Gastrocnemius medialis (tissue), 4 donors: ENCODE measurements around the gene ZMYM4. TPM values are rescaled to one million over a fixed set of nuclear protein-coding genes. Genes with fewer than 3 reads are reported as not detected.

ENCODE experiments used
- ATAC-seq, 2 donors: fragments of 150-250 bp; one replicate each; pipeline ENCODE4 v1.9.1; 2016
- DNase-seq, 2 donors: peaks; one replicate each; pipeline ENCODE4 v3.0.0-alpha.2; 2019
- H3K27ac ChIP-seq, 4 donors: fragments of 200-600 bp; sonication (generic); 1 replicate in 1 of 4; 2 replicates in 3 of 4; pipeline ENCODE4 v1.5.1; 2016 to 2018; ENCODE audit warnings: mild to moderate bottlenecking in 2 of 4, moderate library complexity in 1 of 4
- H3K27me3 ChIP-seq, 3 donors: fragments of 200-600 bp; sonication (generic) in 2 of 3; 1 replicate in 1 of 3; 2 replicates in 2 of 3; pipeline versions ENCODE4 v1.5.1 to v1.6.0; 2016 to 2019; ENCODE audit warnings: mild to moderate bottlenecking in 1 of 3, moderate library complexity in 1 of 3
- H3K36me3 ChIP-seq, 2 donors: fragments of 200-600 bp; sonication (generic) in 1 of 2; one replicate each; pipeline ENCODE4 v1.5.1; 2017 to 2018
- H3K4me1 ChIP-seq, 2 donors: fragments of 200-600 bp; sonication (generic) in 1 of 2; one replicate each; pipeline ENCODE4 v1.5.1; 2016 to 2017; ENCODE audit warnings: mild to moderate bottlenecking in 2 of 2
- H3K4me3 ChIP-seq, 4 donors: fragments of 200-600 bp; sonication (generic) in 3 of 4; 1 replicate in 1 of 4; 2 replicates in 3 of 4; pipeline ENCODE4 v1.5.1; 2016 to 2019; ENCODE audit warnings: mild to moderate bottlenecking in 2 of 4
- H3K9me3 ChIP-seq, 3 donors: fragments of 200-600 bp; sonication (generic) in 2 of 3; 1 replicate in 1 of 3; 2 replicates in 2 of 3; pipeline ENCODE4 v1.5.1; 2016 to 2019
- CTCF ChIP-seq, 5 experiments: fragments of 450-650 bp in 3 of 5; fragments of 200-600 bp in 2 of 5; sonication (generic) in 2 of 5; IDR thresholded peaks in 4 of 5; conservative IDR thresholded peaks in 1 of 5; 1 replicate in 4 of 5; 2 replicates in 1 of 5; pipeline ENCODE4 v1.5.1; 2016 to 2019; ENCODE audit warnings: antibody characterized with exemption in 5 of 5, mild to moderate bottlenecking in 3 of 5, moderate library complexity in 3 of 5
- POLR2A ChIP-seq, 2 donors: fragments of 450-650 bp; IDR thresholded peaks; one replicate each; pipeline ENCODE4 v1.6.1; 2017; ENCODE audit warnings: antibody characterized with exemption in 2 of 2, mild to moderate bottlenecking in 2 of 2, moderate library complexity in 2 of 2
- in situ Hi-C, 4 donors: fragments of 200-750 bp; cut with MboI; loops; one replicate each; pipeline versions ENCODE4 v1.15.0 to v1.8.0; 2017; ENCODE audit warnings: low sequenced_read_pairs in 4 of 4
- intact Hi-C: fragments of 100-400 bp; cut with DNase I; formaldehyde crosslinking; loops from one replicate; pipeline ENCODE4 v1.15.1; 2023; ENCODE audit warnings: low total_unique reads
- total RNA-seq, 4 donors: library from RNA; depleted of rRNA; stranded (reverse); fragments of >200 nt; gene quantifications; one replicate each; pipeline versions ENCODE4 v1.1.0 to v1.2.3, GENCODE V29; 2016

Gene ZMYM4
- total RNA-seq, 4 donors from 2014 or later, result 11.1 to 25.3 (median 13.7) TPM

- intact Hi-C loops, result no loop called here
- no peak for DNase-seq
- no peaks in the 10 kb centered on the region for H3K27me3 ChIP-seq
- peaks cover 4 to 78% of the 10 kb centered on the region in 2 donors for H3K36me3 ChIP-seq
- H3K27ac ChIP-seq, result no peak overlapping the region
- no peaks in the 10 kb centered on the region for H3K9me3 ChIP-seq
- no peak overlapping the region for H3K4me3 ChIP-seq
- H3K4me1 ChIP-seq, result no peaks in the 10 kb centered on the region
- in situ Hi-C loops, result no loop called here
- TF ChIP-seq POLR2A (IDR thresholded peaks at IDR 0.05) (no peak), CTCF (IDR thresholded peaks at IDR 0.05 in 4 of 5, conservative IDR thresholded peaks at IDR 0.05 in 1 of 5) (no peak)
- ATAC-seq, result no peak
Observed at GRCh38 chr1:35401049-35401448, 132.5 kb downstream of the ZMYM4 start.

GRCh38 chr1:35406103-35406502 lies 137.6 kb downstream of the ZMYM4 start:
- in situ Hi-C loops (no loop called here), intact Hi-C loops (no loop called here)
- no peak overlapping the region for H3K27ac ChIP-seq
- DNase-seq (no peak), ATAC-seq (no peak)
- no peak overlapping the region for H3K4me3 ChIP-seq
- no peaks in the 10 kb centered on the region for H3K27me3 ChIP-seq
- no peaks in the 10 kb centered on the region for H3K4me1 ChIP-seq
- H3K9me3 ChIP-seq, result no peaks in the 10 kb centered on the region
- H3K36me3 ChIP-seq, result peaks cover 3 to 62% of the 10 kb centered on the region in 2 donors
- TF ChIP-seq POLR2A (IDR thresholded peaks at IDR 0.05) (no peak), CTCF (IDR thresholded peaks at IDR 0.05 in 4 of 5, conservative IDR thresholded peaks at IDR 0.05 in 1 of 5) (no peak)

- no peak for TF ChIP-seq POLR2A (IDR thresholded peaks at IDR 0.05)
- TF ChIP-seq CTCF (IDR thresholded peaks at IDR 0.05 in 4 of 5, conservative IDR thresholded peaks at IDR 0.05 in 1 of 5), result no peak
- Histone ChIP-seq H3K27me3 (no peaks in the 10 kb centered on the region), H3K27ac (no peak overlapping the region), H3K9me3 (no peaks in the 10 kb centered on the region), H3K4me1 (no peaks in the 10 kb centered on the region), H3K36me3 (peaks cover 3 to 53% of the 10 kb centered on the region in 2 donors), H3K4me3 (no peak overlapping the region)
- no peak for ATAC-seq
- intact Hi-C loops (no loop called here), in situ Hi-C loops (no loop called here)
- DNase-seq, result no peak
Observed at GRCh38 chr1:35407743-35408142, 139.2 kb downstream of the ZMYM4 start.

- no peaks in the 10 kb centered on the region for H3K27me3 ChIP-seq
- no peak overlapping the region for H3K27ac ChIP-seq
- ATAC-seq (no peak), DNase-seq (no peak)
- no peak overlapping the region for H3K4me3 ChIP-seq
- TF ChIP-seq POLR2A (IDR thresholded peaks at IDR 0.05) (no peak), CTCF (IDR thresholded peaks at IDR 0.05 in 4 of 5, conservative IDR thresholded peaks at IDR 0.05 in 1 of 5) (no peak)
- H3K36me3 ChIP-seq, result peaks cover 3 to 43% of the 10 kb centered on the region in 2 donors
- in situ Hi-C loops (no loop called here), intact Hi-C loops (no loop called here)
- H3K9me3 ChIP-seq, result no peaks in the 10 kb centered on the region
- H3K4me1 ChIP-seq, result no peaks in the 10 kb centered on the region
Observed at GRCh38 chr1:35408925-35409324, 140.4 kb downstream of the ZMYM4 start.

GRCh38 chr1:35426097-35426586 lies 157.6 kb downstream of the ZMYM4 start:
- H3K4me1 ChIP-seq, result no peaks in the 10 kb centered on the region
- H3K27me3 ChIP-seq, result no peaks in the 10 kb centered on the region
- no peaks in the 10 kb centered on the region for H3K36me3 ChIP-seq
- no peak for DNase-seq
- no peak overlapping the region for H3K27ac ChIP-seq
- no peak overlapping the region for H3K4me3 ChIP-seq
- ATAC-seq, result no peak
- TF ChIP-seq CTCF (IDR thresholded peaks at IDR 0.05 in 4 of 5, conservative IDR thresholded peaks at IDR 0.05 in 1 of 5), result no peak
- TF ChIP-seq POLR2A (IDR thresholded peaks at IDR 0.05), result no peak
- intact Hi-C loops, result no loop called here
- no peaks in the 10 kb centered on the region for H3K9me3 ChIP-seq
- in situ Hi-C loops, result no loop called here
